ENCODE results near the gene ARFGEF3.

The ARFGEF3 gene

GRCh38 chr6:138246650-138247440 is 85.1 kb downstream of the ARFGEF3 start:
- DNase-seq: peak; percentile 24 to 40

- no peak for DNase-seq
Observed at GRCh38 chr6:138248011-138248410, 86.3 kb downstream of the ARFGEF3 start.

GRCh38 chr6:138248878-138249277 is 87.1 kb downstream of the ARFGEF3 start:
- DNase-seq: no peak

- DNase-seq: no peak
Observed at GRCh38 chr6:138250053-138250452, 88.3 kb downstream of the ARFGEF3 start.

- DNase-seq: peak in 1 of 2 experiments; percentile 73
Observed at GRCh38 chr6:138250513-138251247, 88.9 kb downstream of the ARFGEF3 start.

- DNase-seq: no peak
Observed at GRCh38 chr6:138253731-138254130, 92.0 kb downstream of the ARFGEF3 start.

GRCh38 chr6:138255443-138255842 is 93.7 kb downstream of the ARFGEF3 start:
- no peak for DNase-seq

- no peak for DNase-seq
Observed at GRCh38 chr6:138257638-138258040, 95.9 kb downstream of the ARFGEF3 start.

- no peak for DNase-seq
Observed at GRCh38 chr6:138258197-138258596, 96.5 kb downstream of the ARFGEF3 start.

GRCh38 chr6:138258991-138259390 is 97.3 kb downstream of the ARFGEF3 start:
- no peak for DNase-seq

- DNase-seq: no peak
Observed at GRCh38 chr6:138261116-138261780, 99.5 kb downstream of the ARFGEF3 start.

GRCh38 chr6:138263963-138264362 is 102.2 kb downstream of the ARFGEF3 start:
- no peak for DNase-seq

GRCh38 chr6:138264372-138264880 is 102.7 kb downstream of the ARFGEF3 start:
- DNase-seq: no peak

GRCh38 chr6:138266095-138266494 is 104.4 kb downstream of the ARFGEF3 start:
- no peak for DNase-seq

GRCh38 chr6:138267971-138268895 is 106.5 kb downstream of the ARFGEF3 start:
- no peak for DNase-seq

GRCh38 chr6:138271451-138271850 is 109.7 kb downstream of the ARFGEF3 start:
- no peak for DNase-seq

GRCh38 chr6:138272533-138273315 is 111.0 kb downstream of the ARFGEF3 start:
- no peak for DNase-seq

- no peak for DNase-seq
Observed at GRCh38 chr6:138275976-138276375, 114.2 kb downstream of the ARFGEF3 start.

- DNase-seq: no peak
Observed at GRCh38 chr6:138277835-138278234, 116.1 kb downstream of the ARFGEF3 start.

GRCh38 chr6:138278326-138278725 is 116.6 kb downstream of the ARFGEF3 start:
- DNase-seq: no peak

GRCh38 chr6:138285800-138286199 is 124.1 kb downstream of the ARFGEF3 start:
- DNase-seq: no peak

Data from cerebellar nuclear complex (tissue), 1 donor.